H9 (cell line): ENCODE results near the gene SH3GL2. TPM values are rescaled to one million over a fixed set of nuclear protein-coding genes. Genes with fewer than 3 reads are reported as not detected.

Source experiments
- DNase-seq: peaks from one replicate; pipeline ENCODE4 v3.0.0-alpha.2; 2017
- H2AFZ ChIP-seq: one replicate; pipeline ENCODE4 v1.6.1; 2013; ENCODE audit warnings: mild to moderate bottlenecking, low read length, control low read depth, moderate library complexity
- H2AK5ac ChIP-seq: 2 replicates; pipeline ENCODE4 v1.6.1; 2013; ENCODE audit warnings: low read length, control low read depth, mixed read lengths; ENCODE audit not compliant: insufficient read length
- H2BK120ac ChIP-seq: one replicate; pipeline ENCODE4 v1.6.1; 2013; ENCODE audit warnings: low read depth, mild to moderate bottlenecking, low read length, control low read depth, inconsistent platforms; ENCODE audit not compliant: poor library complexity, severe bottlenecking
- H2BK12ac ChIP-seq: 2 replicates; pipeline ENCODE4 v1.6.1; 2013; ENCODE audit warnings: low read length, control low read depth, mixed read lengths, low read depth; ENCODE audit not compliant: insufficient read length
- H2BK15ac ChIP-seq: 2 replicates; pipeline ENCODE4 v1.6.1; 2013; ENCODE audit warnings: low read depth, low read length, control low read depth
- H2BK20ac ChIP-seq: one replicate; pipeline ENCODE4 v1.6.1; 2013; ENCODE audit warnings: low read depth, mild to moderate bottlenecking, low read length, control low read depth, inconsistent platforms; ENCODE audit not compliant: poor library complexity, severe bottlenecking
- H2BK5ac ChIP-seq: 2 replicates; pipeline ENCODE4 v1.6.1; 2013; ENCODE audit warnings: low read length, control low read depth, mixed read lengths; ENCODE audit not compliant: insufficient read length
- H3K14ac ChIP-seq: 2 replicates; pipeline ENCODE4 v1.6.1; 2013; ENCODE audit warnings: low read length, control low read depth; ENCODE audit not compliant: insufficient read depth
- H3K18ac ChIP-seq: 2 replicates; pipeline ENCODE4 v1.6.1; 2013; ENCODE audit warnings: low read depth, mild to moderate bottlenecking, mixed read lengths, low read length, control low read depth; ENCODE audit not compliant: insufficient read length
- H3K23ac ChIP-seq: 2 replicates; pipeline ENCODE4 v1.6.1; 2013; ENCODE audit warnings: low read length, control low read depth, mixed read lengths, low read depth; ENCODE audit not compliant: insufficient read length
- H3K23me2 ChIP-seq: 2 replicates; pipeline ENCODE4 v1.6.1; 2013; ENCODE audit warnings: low read depth, mild to moderate bottlenecking, mixed read lengths, low read length, control low read depth; ENCODE audit not compliant: insufficient read length, poor library complexity, severe bottlenecking
- H3K27ac ChIP-seq: 2 replicates; pipeline ENCODE4 v1.5.1; 2013; ENCODE audit warnings: low read length, control low read depth, mixed read lengths, low read depth; ENCODE audit not compliant: insufficient read length
- H3K27me3 ChIP-seq: 2 replicates; pipeline ENCODE4 v1.6.1; 2013; ENCODE audit warnings: low read length, control low read depth, inconsistent platforms; ENCODE audit not compliant: insufficient read depth
- H3K4ac ChIP-seq: 2 replicates; pipeline ENCODE4 v1.6.1; 2013; ENCODE audit warnings: low read depth, mild to moderate bottlenecking, control low read depth, inconsistent platforms, low read length, moderate library complexity
- H3K4me1 ChIP-seq: 2 replicates; pipeline ENCODE4 v1.6.1; 2013; ENCODE audit warnings: low read length, control low read depth, inconsistent platforms; ENCODE audit not compliant: insufficient read depth
- H3K4me2 ChIP-seq: 2 replicates; pipeline ENCODE4 v1.6.1; 2013; ENCODE audit warnings: low read length, control low read depth, mixed read lengths; ENCODE audit not compliant: insufficient read length, insufficient read depth
- H3K56ac ChIP-seq: 2 replicates; pipeline ENCODE4 v1.6.1; 2013; ENCODE audit warnings: low read depth, mild to moderate bottlenecking, mixed read lengths, low read length, control low read depth; ENCODE audit not compliant: insufficient read length
- H3K79me1 ChIP-seq: 2 replicates; pipeline ENCODE4 v1.6.1; 2013; ENCODE audit warnings: low read depth, mild to moderate bottlenecking, moderate library complexity, low read length, control low read depth, inconsistent platforms; ENCODE audit not compliant: insufficient read depth, poor library complexity, severe bottlenecking
- H3K79me2 ChIP-seq: 2 replicates; pipeline ENCODE4 v1.6.1; 2013; ENCODE audit warnings: low read length, control low read depth, inconsistent platforms; ENCODE audit not compliant: insufficient read depth
- H3K9ac ChIP-seq: 2 replicates; pipeline ENCODE4 v1.6.1; 2013; ENCODE audit warnings: low read length, control low read depth, mixed read lengths; ENCODE audit not compliant: insufficient read length; ENCODE audit errors: extremely low read depth
- H3K9me3 ChIP-seq: one replicate; pipeline ENCODE4 v1.6.1; 2013; ENCODE audit warnings: low read depth, low read length, inconsistent platforms; ENCODE audit not compliant: control insufficient read depth
- H3T11ph ChIP-seq: one replicate; pipeline ENCODE4 v1.6.1; 2013; ENCODE audit warnings: mild to moderate bottlenecking, low read length, control low read depth, inconsistent platforms
- H4K20me1 ChIP-seq: one replicate; pipeline ENCODE4 v1.6.1; 2013; ENCODE audit not compliant: control insufficient read depth, insufficient read length, insufficient read depth
- H4K5ac ChIP-seq: 2 replicates; pipeline ENCODE4 v1.6.1; 2013; ENCODE audit warnings: low read depth, mild to moderate bottlenecking, mixed read lengths, low read length, control low read depth; ENCODE audit not compliant: insufficient read length
- H4K8ac ChIP-seq: replicated peaks from 2 replicates; pipeline ENCODE4 v1.6.1; 2013; ENCODE audit warnings: low read length, control low read depth, mixed read lengths, low read depth; ENCODE audit not compliant: insufficient read length
- H4K91ac ChIP-seq: 2 replicates; pipeline ENCODE4 v1.6.1; 2013; ENCODE audit warnings: low read depth, mild to moderate bottlenecking, moderate library complexity, mixed read lengths, low read length, control low read depth; ENCODE audit not compliant: insufficient read length
- H3K27ac Mint-ChIP-seq, 3 experiments: 2 replicates in 2 of 3; 3 replicates in 1 of 3; pipeline ENCODE4 v1.8.0; 2020 to 2021; ENCODE audit warnings: mixed read lengths in 3 of 3, mild to moderate bottlenecking in 1 of 3, moderate library complexity in 1 of 3
- H3K27me3 Mint-ChIP-seq: 2 replicates; pipeline ENCODE4 v1.8.0; 2021; ENCODE audit warnings: low read depth, mild to moderate bottlenecking, moderate library complexity, mixed read lengths
- H3K36me3 Mint-ChIP-seq, 3 experiments: 2 replicates in 2 of 3; 3 replicates in 1 of 3; pipeline ENCODE4 v1.8.0; 2020 to 2021; ENCODE audit warnings: low read depth in 3 of 3, mixed read lengths in 3 of 3; ENCODE audit not compliant: insufficient read depth in 1 of 3
- H3K4me1 Mint-ChIP-seq, 2 experiments: 2 replicates each; pipeline ENCODE4 v1.8.0; 2020; ENCODE audit warnings: mixed read lengths in 2 of 2
- H3K4me3 Mint-ChIP-seq, 2 experiments: 2 replicates in 1 of 2; 3 replicates in 1 of 2; pipeline ENCODE4 v1.8.0; 2020 to 2021; ENCODE audit warnings: mild to moderate bottlenecking in 2 of 2, mixed read lengths in 2 of 2, moderate library complexity in 1 of 2
- H3K9me3 Mint-ChIP-seq, 2 experiments: 2 replicates in 1 of 2; 3 replicates in 1 of 2; pipeline ENCODE4 v1.8.0; 2020; ENCODE audit warnings: mild to moderate bottlenecking in 2 of 2, mixed read lengths in 2 of 2, moderate library complexity in 1 of 2
- WGBS: extraction: QIAGEN DNeasy Blood & Tissue Kit; methylation state at CpG from one replicate; pipeline ENCODE4 v1.1.7; 2013; ENCODE audit warnings: missing lambda C conversion rate, low lambda C conversion rate, mixed read lengths; ENCODE audit not compliant: insufficient read length; ENCODE audit errors: extremely low coverage; 5-methylcytosine and 5-hydroxymethylcytosine counted together
- total RNA-seq: library from RNA; stranded (reverse); gene quantifications from 2 replicates; pipeline ENCODE4 v1.2.1, GENCODE V29; 2021
- TF ChIP-seq, protein P1 (sequence below): fragments of 200-600 bp; sonication (generic); conservative IDR thresholded peaks from 3 replicates; pipeline ENCODE4 v1.8.0; 2021; ENCODE audit warnings: antibody characterized with exemption, mild to moderate bottlenecking

Gene SH3GL2
- total RNA-seq, 1 experiment from 2014 or later, result 6.5 TPM

- Histone ChIP-seq H3K56ac (no peak overlapping the region), H2BK5ac (no peak overlapping the region), H2AK5ac (no peak overlapping the region), H3K4me2 (no peak overlapping the region), H2BK20ac (no peak overlapping the region), H2BK12ac (no peak overlapping the region), H4K8ac (no peak overlapping the region), H3K9ac (no peak overlapping the region), H3K4ac (no peak overlapping the region), H3K27ac (no peak overlapping the region), H2BK15ac (no peak overlapping the region), H3T11ph (no peak overlapping the region), H3K27me3 (no peaks in the 10 kb centered on the region), H4K20me1 (no peaks in the 10 kb centered on the region), H3K18ac (no peak overlapping the region), H3K23me2 (no peaks in the 10 kb centered on the region), H3K79me1 (no peaks in the 10 kb centered on the region), H2BK120ac (no peak overlapping the region), H3K4me1 (peaks cover 3% of the 10 kb centered on the region; the same call in 1 of the 2 replicates), H3K14ac (no peak overlapping the region), H4K5ac (no peak overlapping the region), H3K9me3 (no peaks in the 10 kb centered on the region), H3K79me2 (no peaks in the 10 kb centered on the region), H3K23ac (no peak overlapping the region), H2AFZ (no peak overlapping the region), H4K91ac (no peak overlapping the region)
- no peaks in the 10 kb centered on the region for H3K36me3 Mint-ChIP-seq
- peaks cover 3% of the 10 kb centered on the region; the same call in 1 of the 2 replicates for H3K27me3 Mint-ChIP-seq
- no peak for DNase-seq
- H3K4me1 Mint-ChIP-seq, result peaks cover 5 to 6% of the 10 kb centered on the region in 2 experiments
- no peak overlapping the region for H3K4me3 Mint-ChIP-seq
- H3K27ac Mint-ChIP-seq, result no peak overlapping the region
- no CpG with 5 or more reads among the region's 2 CpGs for WGBS
- TF ChIP-seq, protein P1, sequence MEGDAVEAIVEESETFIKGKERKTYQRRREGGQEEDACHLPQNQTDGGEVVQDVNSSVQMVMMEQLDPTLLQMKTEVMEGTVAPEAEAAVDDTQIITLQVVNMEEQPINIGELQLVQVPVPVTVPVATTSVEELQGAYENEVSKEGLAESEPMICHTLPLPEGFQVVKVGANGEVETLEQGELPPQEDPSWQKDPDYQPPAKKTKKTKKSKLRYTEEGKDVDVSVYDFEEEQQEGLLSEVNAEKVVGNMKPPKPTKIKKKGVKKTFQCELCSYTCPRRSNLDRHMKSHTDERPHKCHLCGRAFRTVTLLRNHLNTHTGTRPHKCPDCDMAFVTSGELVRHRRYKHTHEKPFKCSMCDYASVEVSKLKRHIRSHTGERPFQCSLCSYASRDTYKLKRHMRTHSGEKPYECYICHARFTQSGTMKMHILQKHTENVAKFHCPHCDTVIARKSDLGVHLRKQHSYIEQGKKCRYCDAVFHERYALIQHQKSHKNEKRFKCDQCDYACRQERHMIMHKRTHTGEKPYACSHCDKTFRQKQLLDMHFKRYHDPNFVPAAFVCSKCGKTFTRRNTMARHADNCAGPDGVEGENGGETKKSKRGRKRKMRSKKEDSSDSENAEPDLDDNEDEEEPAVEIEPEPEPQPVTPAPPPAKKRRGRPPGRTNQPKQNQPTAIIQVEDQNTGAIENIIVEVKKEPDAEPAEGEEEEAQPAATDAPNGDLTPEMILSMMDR, result no peak
- H3K9me3 Mint-ChIP-seq, result no peaks in the 10 kb centered on the region
These were observed 160.2 kb downstream of the SH3GL2 start for GRCh38 chr9:17739022-17739421.
